CD14-positive monocyte (primary cell): ENCODE measurements around the gene SLC6A18. TPM values are rescaled to one million over a fixed set of nuclear protein-coding genes. Genes with fewer than 3 reads are reported as not detected.

Experiments used
- DNase-seq, 3 donors: peaks; one replicate each; pipeline ENCODE4 v3.0.0-alpha.2; 2011 to 2022
- H2AFZ ChIP-seq: 2 replicates; pipeline ENCODE4 v1.6.0; 2012; ENCODE audit warnings: mild to moderate bottlenecking, low read depth, low read length, inconsistent platforms; ENCODE audit not compliant: insufficient read depth, poor library complexity, severe bottlenecking
- H3K27ac ChIP-seq, 2 donors: 1 replicate in 1 of 2; 2 replicates in 1 of 2; pipeline ENCODE4 v1.5.1; 2012 to 2013; ENCODE audit warnings: low read length in 2 of 2, control low read depth in 1 of 2, inconsistent platforms in 1 of 2, low read depth in 1 of 2, mild to moderate bottlenecking in 1 of 2
- H3K27me3 ChIP-seq, 2 donors: one replicate each; pipeline versions ENCODE4 v1.6.0 to v1.6.1; 2011 to 2013; ENCODE audit warnings: low read length in 2 of 2; ENCODE audit not compliant: control insufficient read depth in 2 of 2, insufficient read depth in 2 of 2
- H3K36me3 ChIP-seq, 2 donors: replicated peaks in 1 of 2; 1 replicate in 1 of 2; 2 replicates in 1 of 2; pipeline versions ENCODE4 v1.5.1 to v1.6.1; 2012 to 2013; ENCODE audit warnings: low read length in 2 of 2, control low read depth in 1 of 2, inconsistent platforms in 1 of 2, mild to moderate bottlenecking in 1 of 2; ENCODE audit not compliant: insufficient read depth in 2 of 2, control insufficient read depth in 1 of 2
- H3K4me1 ChIP-seq, 2 donors: 1 replicate in 1 of 2; 2 replicates in 1 of 2; pipeline versions ENCODE4 v1.5.1 to v1.6.1; 2012 to 2013; ENCODE audit warnings: low read length in 2 of 2, control low read depth in 1 of 2, inconsistent platforms in 1 of 2, mild to moderate bottlenecking in 1 of 2, moderate library complexity in 1 of 2; ENCODE audit not compliant: insufficient read depth in 2 of 2, control insufficient read depth in 1 of 2
- H3K4me2 ChIP-seq: replicated peaks from 2 replicates; pipeline ENCODE3; 2012; ENCODE audit warnings: low read length, moderate library complexity, mild to moderate bottlenecking; ENCODE audit not compliant: poor library complexity, severe bottlenecking; ENCODE audit errors: extremely low read depth
- H3K4me3 ChIP-seq, 3 experiments: fragments of 200-600 bp in 1 of 3; sonication (generic) in 1 of 3; replicated peaks in 1 of 3; 1 replicate in 2 of 3; 2 replicates in 1 of 3; pipeline ENCODE4 v1.5.1; 2011 to 2013; ENCODE audit warnings: low read length in 3 of 3, mild to moderate bottlenecking in 3 of 3, control low read depth in 2 of 3, low read depth in 2 of 3, inconsistent platforms in 1 of 3, moderate library complexity in 1 of 3
- H3K79me2 ChIP-seq: 2 replicates; pipeline ENCODE4 v1.6.0; 2012; ENCODE audit warnings: mild to moderate bottlenecking, control low read depth, inconsistent platforms, low read length, moderate library complexity; ENCODE audit not compliant: insufficient read depth
- H3K9ac ChIP-seq: 2 replicates; pipeline ENCODE4 v1.6.0; 2017; ENCODE audit warnings: low read length, mild to moderate bottlenecking; ENCODE audit not compliant: insufficient read depth, poor library complexity, severe bottlenecking
- H3K9me3 ChIP-seq, 2 donors: replicated peaks in 1 of 2; 1 replicate in 1 of 2; 2 replicates in 1 of 2; pipeline versions ENCODE4 v1.5.1 to v1.6.1; 2012 to 2013; ENCODE audit warnings: low read length in 2 of 2, control low read depth in 1 of 2; ENCODE audit not compliant: control insufficient read depth in 1 of 2, insufficient read depth in 1 of 2
- H4K20me1 ChIP-seq: 2 replicates; pipeline ENCODE4 v1.6.0; 2012; ENCODE audit warnings: mild to moderate bottlenecking, low read length, control low read depth, moderate library complexity; ENCODE audit not compliant: insufficient read depth
- H3K27ac Mint-ChIP-seq, 7 donors: one replicate each; pipeline ENCODE4 v1.8.0; 2020; ENCODE audit warnings: mild to moderate bottlenecking in 7 of 7, mixed read lengths in 7 of 7, moderate library complexity in 6 of 7, inconsistent platforms in 2 of 7
- H3K27me3 Mint-ChIP-seq, 3 donors: one replicate each; pipeline ENCODE4 v1.8.0; 2021 to 2022; ENCODE audit warnings: low read depth in 3 of 3, mild to moderate bottlenecking in 3 of 3, mixed read lengths in 3 of 3, moderate library complexity in 3 of 3, inconsistent platforms in 1 of 3
- H3K36me3 Mint-ChIP-seq, 2 donors: one replicate each; pipeline ENCODE4 v1.8.0; 2020; ENCODE audit warnings: mixed read lengths in 2 of 2, inconsistent platforms in 1 of 2, mild to moderate bottlenecking in 1 of 2
- H3K4me1 Mint-ChIP-seq: one replicate; pipeline ENCODE4 v1.8.0; 2020; ENCODE audit warnings: mild to moderate bottlenecking, mixed read lengths
- H3K4me3 Mint-ChIP-seq, 2 donors: one replicate each; pipeline ENCODE4 v1.8.0; 2020; ENCODE audit warnings: mild to moderate bottlenecking in 2 of 2, mixed read lengths in 2 of 2, moderate library complexity in 1 of 2
- H3K9me3 Mint-ChIP-seq, 7 donors: one replicate each; pipeline ENCODE4 v1.8.0; 2020 to 2022; ENCODE audit warnings: mixed read lengths in 7 of 7, mild to moderate bottlenecking in 6 of 7, moderate library complexity in 6 of 7, inconsistent platforms in 2 of 7
- WGBS: methylation state at CpG from one replicate; pipeline ENCODE4 v1.1.5; 2013; ENCODE audit warnings: missing lambda C conversion rate; ENCODE audit not compliant: insufficient coverage; 5-methylcytosine and 5-hydroxymethylcytosine counted together
- intact Hi-C, 2 donors: fragments of 100-400 bp; cut with micrococcal nuclease; formaldehyde crosslinking; loops; one replicate each; pipeline versions ENCODE4 v1.15.0 to v1.15.1; 2023
- polyA plus RNA-seq, 3 donors: library from polyadenylated mRNA; depleted of rRNA in 1 of 3; unstranded in 2 of 3; stranded (reverse) in 1 of 3; fragments of 300-500 nt in 2 of 3; fragments of >200 nt in 1 of 3; fragmentation: Illumina TruSeq in 2 of 3; gene quantifications; 1 replicate in 2 of 3; 2 replicates in 1 of 3; pipeline ENCODE4 v1.2.3, GENCODE V29; 2012 to 2021
- TF ChIP-seq, protein P1 (sequence below): fragments of 200-600 bp; IDR thresholded peaks from one replicate; pipeline ENCODE4 v1.8.0; 2022; ENCODE audit warnings: antibody characterized with exemption, mild to moderate bottlenecking

SLC6A18 gene
- polyA plus RNA-seq, 3 donors: not detected

DNA sequence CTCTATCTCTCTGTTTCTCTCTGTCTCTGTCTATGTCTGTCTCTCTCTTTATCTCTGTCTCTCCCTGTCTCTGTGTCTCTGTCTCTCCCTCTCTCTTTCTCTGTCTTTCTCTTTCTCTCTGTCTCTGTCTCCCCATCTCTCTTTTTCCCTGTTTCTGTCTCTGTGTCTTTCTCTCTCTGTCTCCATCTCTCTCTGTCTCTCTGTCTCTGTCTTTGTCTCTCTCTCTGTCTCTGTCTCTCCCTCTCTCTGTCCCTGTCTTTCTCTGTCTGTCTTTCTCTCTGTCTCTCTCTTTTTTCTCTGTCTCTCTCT, 25.9 kb upstream of the SLC6A18 start:
- no peaks in the 10 kb centered on the region for H3K9me3 Mint-ChIP-seq
- H3K4me3 Mint-ChIP-seq: no peak overlapping the region
- H3K9me3 ChIP-seq: no peaks in the 10 kb centered on the region
- no peak overlapping the region for H3K9ac ChIP-seq
- H3K4me2 ChIP-seq: no peak overlapping the region
- H3K36me3 Mint-ChIP-seq: no peaks in the 10 kb centered on the region
- no peaks in the 10 kb centered on the region for H3K79me2 ChIP-seq
- H2AFZ ChIP-seq: no peak overlapping the region
- no peaks in the 10 kb centered on the region for H4K20me1 ChIP-seq
- H3K27me3 ChIP-seq: no peaks in the 10 kb centered on the region
- no peaks in the 10 kb centered on the region for H3K4me1 ChIP-seq
- H3K36me3 ChIP-seq: no peaks in the 10 kb centered on the region
- TF ChIP-seq, protein P1, sequence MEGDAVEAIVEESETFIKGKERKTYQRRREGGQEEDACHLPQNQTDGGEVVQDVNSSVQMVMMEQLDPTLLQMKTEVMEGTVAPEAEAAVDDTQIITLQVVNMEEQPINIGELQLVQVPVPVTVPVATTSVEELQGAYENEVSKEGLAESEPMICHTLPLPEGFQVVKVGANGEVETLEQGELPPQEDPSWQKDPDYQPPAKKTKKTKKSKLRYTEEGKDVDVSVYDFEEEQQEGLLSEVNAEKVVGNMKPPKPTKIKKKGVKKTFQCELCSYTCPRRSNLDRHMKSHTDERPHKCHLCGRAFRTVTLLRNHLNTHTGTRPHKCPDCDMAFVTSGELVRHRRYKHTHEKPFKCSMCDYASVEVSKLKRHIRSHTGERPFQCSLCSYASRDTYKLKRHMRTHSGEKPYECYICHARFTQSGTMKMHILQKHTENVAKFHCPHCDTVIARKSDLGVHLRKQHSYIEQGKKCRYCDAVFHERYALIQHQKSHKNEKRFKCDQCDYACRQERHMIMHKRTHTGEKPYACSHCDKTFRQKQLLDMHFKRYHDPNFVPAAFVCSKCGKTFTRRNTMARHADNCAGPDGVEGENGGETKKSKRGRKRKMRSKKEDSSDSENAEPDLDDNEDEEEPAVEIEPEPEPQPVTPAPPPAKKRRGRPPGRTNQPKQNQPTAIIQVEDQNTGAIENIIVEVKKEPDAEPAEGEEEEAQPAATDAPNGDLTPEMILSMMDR: no peak
- H3K4me1 Mint-ChIP-seq: no peaks in the 10 kb centered on the region
- H3K4me3 ChIP-seq: no peak overlapping the region
- no peak for DNase-seq
- peaks cover 0 to 4% (median 2%) of the 10 kb centered on the region in 3 donors for H3K27me3 Mint-ChIP-seq
- no peak overlapping the region for H3K27ac ChIP-seq
- no peak overlapping the region for H3K27ac Mint-ChIP-seq
- intact Hi-C loops: no loop called here

DNA sequence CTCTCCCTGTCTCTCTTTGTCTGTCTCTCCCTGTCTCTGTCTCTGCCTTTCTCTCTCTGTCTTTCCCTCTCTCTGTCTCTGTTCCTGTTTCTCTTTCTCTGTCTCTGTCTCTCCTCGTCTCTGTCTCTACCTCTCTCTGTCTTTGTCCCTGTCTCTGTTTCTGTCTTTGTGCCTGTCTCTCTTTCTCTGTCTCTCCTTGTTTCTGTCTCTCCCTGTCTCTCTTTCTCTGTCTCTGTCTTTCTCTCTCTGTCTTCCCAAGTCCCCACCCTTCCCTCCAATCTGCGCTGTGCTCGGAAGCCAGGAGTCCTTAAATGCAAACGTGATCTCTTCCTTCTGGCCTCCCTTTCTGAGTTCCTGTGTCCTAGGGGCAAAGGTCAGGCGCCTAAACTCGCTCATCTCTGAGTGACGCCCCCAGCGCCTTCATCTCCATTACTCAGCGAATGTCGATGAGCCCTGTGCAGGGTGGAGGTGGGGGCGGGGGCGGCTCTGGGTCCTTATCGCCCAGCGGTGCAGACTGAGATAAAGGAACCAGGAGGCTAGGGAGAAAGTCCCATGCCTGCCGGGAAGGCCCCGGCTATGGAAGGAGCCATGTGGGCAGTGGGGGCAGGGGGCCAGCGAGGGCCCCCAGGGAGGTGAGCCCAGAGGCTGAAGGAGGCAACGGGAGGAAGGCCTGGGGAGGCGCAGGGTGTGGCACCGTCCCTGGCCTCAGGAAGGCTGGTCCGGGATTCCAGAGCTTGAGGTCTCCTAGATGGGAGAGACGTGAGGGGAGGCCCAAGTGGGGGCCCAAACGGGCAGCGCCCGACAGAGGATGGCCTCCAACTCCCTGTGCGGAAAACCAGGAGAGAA, 25.3 kb upstream of the SLC6A18 start:
- no peak overlapping the region for H3K4me3 ChIP-seq
- H3K4me2 ChIP-seq: no peak overlapping the region
- no peak overlapping the region for H3K4me3 Mint-ChIP-seq
- H3K27ac ChIP-seq: no peak overlapping the region
- no peaks in the 10 kb centered on the region for H3K27me3 ChIP-seq
- H3K27me3 Mint-ChIP-seq: peaks cover 2 to 4% (median 2%) of the 10 kb centered on the region in 3 donors
- no peaks in the 10 kb centered on the region for H3K9me3 ChIP-seq
- no peak for DNase-seq
- H3K36me3 Mint-ChIP-seq: no peaks in the 10 kb centered on the region
- H3K9ac ChIP-seq: no peak overlapping the region
- no peaks in the 10 kb centered on the region for H3K79me2 ChIP-seq
- intact Hi-C loops: no loop called here
- no peaks in the 10 kb centered on the region for H3K4me1 ChIP-seq
- H2AFZ ChIP-seq: no peak overlapping the region
- TF ChIP-seq, protein P1: no peak
- WGBS: 82% methylated on average over 9 of the region's 26 CpGs
- no peaks in the 10 kb centered on the region for H3K36me3 ChIP-seq
- no peaks in the 10 kb centered on the region for H4K20me1 ChIP-seq
- H3K27ac Mint-ChIP-seq: no peak overlapping the region
- H3K4me1 Mint-ChIP-seq: no peaks in the 10 kb centered on the region
- no peaks in the 10 kb centered on the region for H3K9me3 Mint-ChIP-seq
